T-helper 17 cell (primary cell): Measurements from ENCODE around the gene CYFIP1. TPM values are rescaled to one million over a fixed set of nuclear protein-coding genes. Genes with fewer than 3 reads are reported as not detected.

Experiments
- ATAC-seq: fragments of 150-1000 bp; cut with Tn5 transposase; 2 replicates; pipeline ENCODE4 v1.10.0; 2021; ENCODE audit warnings: mild to moderate bottlenecking, moderate library complexity
- DNase-seq, 3 donors: peaks; one replicate each; pipeline versions ENCODE4 v3.0.0 to v3.0.0-alpha.2; 2020 to 2021
- H3K9me3 ChIP-seq: one replicate; pipeline ENCODE4 v1.7.0; 2013; ENCODE audit warnings: low read length, mild to moderate bottlenecking; ENCODE audit not compliant: control insufficient read depth, poor library complexity, severe bottlenecking
- H3K27ac Mint-ChIP-seq: one replicate; pipeline ENCODE4 v1.8.0; 2022; ENCODE audit warnings: mild to moderate bottlenecking, moderate library complexity, mixed read lengths
- H3K27me3 Mint-ChIP-seq: one replicate; pipeline ENCODE4 v1.8.0; 2022; ENCODE audit warnings: mixed read lengths
- H3K36me3 Mint-ChIP-seq: one replicate; pipeline ENCODE4 v1.8.0; 2022; ENCODE audit warnings: low read depth, mixed read lengths
- H3K4me1 Mint-ChIP-seq: one replicate; pipeline ENCODE4 v1.8.0; 2022; ENCODE audit warnings: mild to moderate bottlenecking, mixed read lengths
- H3K4me3 Mint-ChIP-seq: one replicate; pipeline ENCODE4 v1.8.0; 2022; ENCODE audit warnings: mild to moderate bottlenecking, moderate library complexity, mixed read lengths
- total RNA-seq, 4 donors: library from RNA in 2 of 4; stranded (reverse) in 2 of 4; gene quantifications; one replicate each; pipeline ENCODE4 v1.2.3 and lab custom pipeline; 2022 to 2026

The CYFIP1 gene
- total RNA-seq, 2 donors from 2014 or later, result 14.8 to 17.7 TPM

DNA sequence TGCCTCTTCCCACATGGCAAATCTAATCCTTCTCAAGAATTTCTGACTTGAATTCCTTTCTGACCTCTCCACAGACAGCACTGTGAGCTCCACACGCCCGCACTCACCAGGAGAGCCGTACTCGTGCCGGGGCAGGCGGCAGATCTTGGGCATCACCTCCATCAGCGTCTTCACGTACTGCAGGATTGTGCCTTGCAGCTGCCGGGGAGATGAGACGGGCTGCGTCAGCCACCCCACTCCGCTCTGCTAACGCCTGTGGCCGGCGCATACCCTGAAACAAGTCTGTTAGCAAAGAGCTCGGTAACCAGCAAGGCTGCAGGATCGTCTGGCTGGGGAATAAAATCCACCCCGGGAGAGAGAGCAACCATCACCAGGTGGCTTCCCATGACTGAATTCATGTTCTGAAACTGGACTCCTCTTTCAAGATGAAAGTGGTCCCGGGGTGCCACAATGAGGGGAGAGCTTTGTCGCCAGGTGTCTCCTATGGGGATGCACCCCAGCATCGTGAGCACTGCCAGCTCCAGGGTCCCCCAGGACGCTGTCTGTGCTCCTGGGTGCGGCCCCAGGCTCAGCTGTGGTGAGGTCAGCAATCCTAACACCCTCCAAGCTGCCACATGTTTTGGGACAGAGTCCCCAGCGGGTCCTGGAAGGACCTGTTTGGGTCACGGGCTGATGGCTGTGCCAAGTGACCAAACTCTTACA, 98.3 kb downstream of the CYFIP1 start:
- no peak overlapping the region for H3K4me3 Mint-ChIP-seq
- H3K9me3 ChIP-seq, result no peaks in the 10 kb centered on the region
- peaks cover 2% of the 10 kb centered on the region for H3K36me3 Mint-ChIP-seq
- DNase-seq (no peak), ATAC-seq (no peak)
- no peaks in the 10 kb centered on the region for H3K27me3 Mint-ChIP-seq
- H3K27ac Mint-ChIP-seq, result no peak overlapping the region
- peaks cover 5% of the 10 kb centered on the region for H3K4me1 Mint-ChIP-seq

DNA sequence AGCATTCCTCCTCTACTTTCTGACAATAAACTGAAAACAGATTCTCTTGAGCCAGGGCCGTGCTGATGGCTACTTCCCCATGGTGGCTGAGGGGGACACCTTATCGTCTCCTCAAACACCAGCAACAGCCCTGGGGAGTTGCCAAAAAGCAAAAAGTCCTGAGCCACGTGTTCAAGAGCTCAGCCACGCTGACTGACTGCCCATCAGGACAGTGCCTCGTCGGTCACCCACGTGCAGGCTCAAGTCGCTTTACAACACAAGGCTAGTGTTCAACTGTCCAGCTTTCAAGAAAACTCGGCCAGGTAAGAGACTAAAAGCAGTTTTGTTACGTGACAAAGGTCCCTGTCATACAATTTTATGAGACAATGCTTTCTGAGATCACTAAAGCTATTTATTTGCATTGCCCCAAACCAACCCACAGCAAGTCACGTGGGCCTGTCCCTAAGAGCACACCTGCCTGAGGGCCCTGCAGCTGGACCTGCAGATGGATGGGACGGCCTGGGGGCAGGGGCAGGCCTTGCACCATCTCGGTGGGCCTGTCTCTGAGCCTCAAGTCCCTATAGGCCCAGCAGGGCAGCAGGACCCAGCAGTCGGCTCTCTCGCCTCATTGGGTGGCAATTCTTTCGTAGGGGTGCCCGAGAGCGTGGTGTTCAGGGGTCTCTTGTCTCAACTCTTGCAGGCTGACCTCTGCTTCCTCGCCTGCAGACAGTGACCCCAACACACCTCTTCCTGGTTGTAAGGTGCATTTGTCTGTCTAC, 99.0 kb downstream of the CYFIP1 start:
- Mint-ChIP-seq H3K36me3 (peaks cover 2% of the 10 kb centered on the region), H3K4me1 (peaks cover 5% of the 10 kb centered on the region), H3K27me3 (no peaks in the 10 kb centered on the region), H3K27ac (no peak overlapping the region), H3K4me3 (no peak overlapping the region)
- ATAC-seq (no peak), DNase-seq (no peak)
- no peaks in the 10 kb centered on the region for H3K9me3 ChIP-seq

DNA sequence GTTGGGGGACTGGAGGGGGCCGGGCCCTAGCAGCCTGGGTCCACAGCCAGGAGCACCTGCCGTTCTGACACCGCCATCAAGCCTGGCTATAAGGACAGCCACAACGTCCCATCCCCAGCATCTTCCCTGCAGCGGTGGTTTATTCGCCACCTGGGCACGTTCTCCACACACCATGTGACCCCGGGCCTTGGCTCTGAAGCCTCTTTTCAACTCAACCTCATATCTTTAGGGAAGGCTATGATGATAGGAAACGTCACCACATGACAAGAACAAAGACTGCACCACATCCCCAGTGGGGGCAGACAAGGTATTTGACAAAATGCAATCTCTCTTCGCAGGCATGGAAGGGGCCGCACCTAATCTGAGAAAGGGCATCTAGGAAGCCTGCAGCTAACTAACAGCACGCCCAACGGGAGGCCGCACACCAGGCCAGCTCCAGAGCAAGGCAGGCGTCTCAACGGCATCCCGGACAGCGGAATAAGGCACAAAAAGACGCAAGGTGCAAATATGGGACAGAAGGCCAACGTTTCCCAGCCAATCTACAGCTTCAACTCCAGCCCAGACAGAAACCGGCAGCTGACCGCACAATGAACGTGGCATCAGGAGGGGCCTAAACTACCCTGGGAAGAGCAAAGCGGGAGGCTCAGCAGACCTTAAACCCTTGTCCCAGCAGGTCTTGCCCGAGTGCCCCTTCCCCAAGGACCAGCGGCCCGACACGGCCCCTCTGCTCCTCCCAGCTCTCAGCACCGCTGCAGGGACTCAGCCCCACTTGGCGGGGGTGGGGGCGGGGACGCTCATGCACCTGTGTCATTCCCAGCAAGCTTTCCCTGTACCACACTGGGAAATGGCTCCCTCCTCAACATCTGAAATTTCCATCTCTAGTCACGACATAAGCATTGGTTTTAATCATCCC, 99.8 kb downstream of the CYFIP1 start:
- DNase-seq, result no peak
- Mint-ChIP-seq H3K27me3 (no peaks in the 10 kb centered on the region), H3K4me1 (peaks cover 2% of the 10 kb centered on the region), H3K4me3 (no peak overlapping the region), H3K36me3 (peaks cover 2% of the 10 kb centered on the region), H3K27ac (no peak overlapping the region)
- no peaks in the 10 kb centered on the region for H3K9me3 ChIP-seq
- no peak for ATAC-seq

DNA sequence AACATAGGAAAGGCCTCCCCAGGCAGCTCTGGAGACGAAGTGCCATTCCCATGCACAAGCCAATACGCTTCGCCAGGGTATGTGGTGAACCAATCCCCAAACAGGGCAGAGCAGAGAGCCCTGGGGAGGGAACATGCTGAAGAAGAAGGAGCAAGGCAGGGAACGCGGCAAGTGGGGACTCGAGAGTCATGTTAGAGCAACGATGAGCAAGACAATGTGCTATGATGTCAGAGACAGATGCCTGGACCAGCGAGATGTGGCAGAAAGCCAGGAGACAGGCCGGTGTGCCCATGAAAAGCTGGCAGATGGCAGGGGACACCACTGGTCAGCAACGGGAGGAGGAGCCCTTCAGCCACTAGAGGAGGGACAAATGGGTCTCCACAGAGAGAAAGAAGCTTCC, 102.1 kb downstream of the CYFIP1 start:
- Mint-ChIP-seq H3K27ac (no peak overlapping the region), H3K4me1 (peaks cover 3% of the 10 kb centered on the region)
- ATAC-seq, result no peak

DNA sequence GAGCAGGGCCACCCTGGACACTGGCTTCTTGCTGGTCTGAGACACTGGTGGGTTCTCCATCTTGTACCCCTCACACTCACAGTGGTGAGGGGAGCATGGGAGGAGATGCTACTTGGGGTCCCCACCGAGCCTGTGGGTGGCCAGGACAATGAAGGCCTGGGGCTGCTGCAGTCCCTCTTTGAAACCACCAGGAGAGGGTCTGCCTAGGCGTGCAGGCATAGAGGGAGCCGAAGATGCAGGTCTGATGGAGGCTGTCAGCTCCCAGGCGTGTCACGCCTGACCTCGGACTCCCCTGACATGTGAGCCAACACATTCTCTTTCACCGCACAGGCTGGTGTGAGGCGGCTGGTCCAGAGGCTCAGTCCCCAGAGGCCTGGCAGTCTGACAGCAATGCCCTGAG, 102.6 kb downstream of the CYFIP1 start:
- Mint-ChIP-seq H3K4me3 (no peak overlapping the region), H3K4me1 (peaks cover 3% of the 10 kb centered on the region), H3K27me3 (no peaks in the 10 kb centered on the region), H3K27ac (no peak overlapping the region), H3K36me3 (peaks cover 9% of the 10 kb centered on the region)
- no peak for DNase-seq
- H3K9me3 ChIP-seq, result no peaks in the 10 kb centered on the region
- no peak for ATAC-seq

More for the DNA sequence above, 102.1 kb downstream of the CYFIP1 start:
- H3K27me3 Mint-ChIP-seq, result no peaks in the 10 kb centered on the region
- H3K4me3 Mint-ChIP-seq, result no peak overlapping the region
- H3K36me3 Mint-ChIP-seq, result peaks cover 9% of the 10 kb centered on the region
- no peaks in the 10 kb centered on the region for H3K9me3 ChIP-seq
- no peak for DNase-seq

DNA sequence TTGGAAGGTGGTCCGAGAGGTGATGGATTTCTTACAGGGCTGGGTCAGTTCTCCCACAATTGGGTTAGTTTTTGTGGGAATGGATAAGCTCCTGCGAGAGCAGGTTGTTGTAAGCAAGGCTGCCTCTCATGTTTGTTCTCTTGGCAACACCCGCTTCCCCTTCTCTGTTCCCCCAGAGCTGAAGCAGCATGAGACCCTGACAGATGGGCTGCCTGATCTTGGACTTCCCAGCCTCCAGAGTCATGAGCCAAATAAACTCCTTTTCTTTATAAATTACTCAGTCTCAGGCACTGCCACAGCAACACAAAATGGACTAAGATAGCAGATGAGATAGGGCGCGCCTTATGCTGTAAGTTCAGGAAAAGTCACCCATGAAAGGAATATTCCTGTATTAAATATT, 103.1 kb downstream of the CYFIP1 start:
- H3K36me3 Mint-ChIP-seq, result peaks cover 9% of the 10 kb centered on the region
- no peaks in the 10 kb centered on the region for H3K27me3 Mint-ChIP-seq
- DNase-seq, result no peak
- no peak overlapping the region for H3K27ac Mint-ChIP-seq
- ATAC-seq, result no peak
- H3K9me3 ChIP-seq, result no peaks in the 10 kb centered on the region
- H3K4me1 Mint-ChIP-seq, result peaks cover 3% of the 10 kb centered on the region
- H3K4me3 Mint-ChIP-seq, result no peak overlapping the region

DNA sequence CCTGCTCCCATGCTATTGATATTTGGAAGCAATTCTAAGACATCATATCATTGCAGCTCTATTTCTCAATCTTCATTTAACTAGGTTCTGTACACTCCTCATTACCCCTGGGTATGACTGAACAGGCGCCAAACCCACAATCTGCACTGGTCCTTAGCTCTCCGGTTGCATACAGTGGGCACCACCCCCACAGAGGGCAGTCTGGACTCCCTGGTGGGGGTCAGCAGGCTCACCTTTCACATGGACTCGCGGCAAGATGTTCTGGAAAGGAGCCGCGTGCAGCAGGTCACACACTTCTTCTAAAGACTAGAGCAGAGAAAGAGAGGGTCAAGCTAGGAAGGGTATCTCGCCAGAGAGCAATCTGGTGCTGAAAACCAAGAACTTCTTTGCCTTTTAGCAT, 105.2 kb downstream of the CYFIP1 start:
- Mint-ChIP-seq H3K27ac (peak overlapping the region; percentile 32), H3K4me3 (no peak overlapping the region), H3K4me1 (peaks cover 3% of the 10 kb centered on the region), H3K36me3 (peaks cover 17% of the 10 kb centered on the region), H3K27me3 (no peaks in the 10 kb centered on the region)
- DNase-seq, result no peak
- no peak for ATAC-seq
- no peaks in the 10 kb centered on the region for H3K9me3 ChIP-seq

DNA sequence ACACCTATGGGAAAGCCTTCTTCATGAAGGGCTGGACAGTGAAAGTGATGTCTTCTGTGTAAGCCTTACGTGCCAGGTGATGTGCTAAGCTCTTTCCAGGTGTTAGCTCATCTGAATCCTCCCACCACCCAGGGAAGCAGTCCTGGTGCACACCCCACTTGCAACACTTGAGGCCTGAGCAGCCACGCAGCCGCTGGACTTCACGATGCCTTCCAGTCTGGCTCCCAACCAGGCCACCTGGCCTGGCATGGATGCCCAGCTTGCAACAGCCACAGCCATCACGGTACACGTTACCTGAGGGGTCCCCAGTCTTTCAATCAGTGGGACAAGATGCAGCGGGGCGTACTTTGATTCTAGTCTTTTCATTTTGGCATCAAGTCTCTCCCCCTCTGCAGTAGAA, 105.9 kb downstream of the CYFIP1 start:
- H3K27me3 Mint-ChIP-seq, result no peaks in the 10 kb centered on the region
- H3K9me3 ChIP-seq, result no peaks in the 10 kb centered on the region
- H3K4me1 Mint-ChIP-seq, result peaks cover 3% of the 10 kb centered on the region
- ATAC-seq (no peak), DNase-seq (no peak)
- H3K36me3 Mint-ChIP-seq, result peaks cover 17% of the 10 kb centered on the region
- no peak overlapping the region for H3K4me3 Mint-ChIP-seq
- no peak overlapping the region for H3K27ac Mint-ChIP-seq

DNA sequence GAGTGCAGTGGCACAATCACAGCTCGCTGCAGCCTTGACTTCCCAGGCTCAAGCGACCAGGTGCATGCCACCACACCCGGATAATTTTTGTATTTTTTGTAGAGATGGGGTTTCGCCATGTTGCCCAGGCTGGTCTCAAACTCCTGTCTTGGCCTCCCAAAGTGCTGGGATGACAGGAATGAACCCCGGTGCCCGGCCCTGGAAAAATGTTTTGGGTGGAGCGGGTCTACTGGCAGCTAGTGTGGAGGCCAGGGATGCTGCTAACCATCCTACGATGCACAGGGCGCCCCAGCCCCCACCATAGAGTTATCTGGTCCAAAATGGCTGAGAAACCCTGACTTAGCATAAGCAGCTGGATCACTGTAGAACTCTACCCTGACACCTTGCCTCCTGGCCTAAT, 106.3 kb downstream of the CYFIP1 start:
- ATAC-seq (no peak), DNase-seq (no peak)
- H3K36me3 Mint-ChIP-seq, result peaks cover 17% of the 10 kb centered on the region
- no peaks in the 10 kb centered on the region for H3K9me3 ChIP-seq
- no peak overlapping the region for H3K27ac Mint-ChIP-seq
- H3K4me1 Mint-ChIP-seq, result peaks cover 3% of the 10 kb centered on the region
- H3K27me3 Mint-ChIP-seq, result no peaks in the 10 kb centered on the region
- H3K4me3 Mint-ChIP-seq, result no peak overlapping the region

DNA sequence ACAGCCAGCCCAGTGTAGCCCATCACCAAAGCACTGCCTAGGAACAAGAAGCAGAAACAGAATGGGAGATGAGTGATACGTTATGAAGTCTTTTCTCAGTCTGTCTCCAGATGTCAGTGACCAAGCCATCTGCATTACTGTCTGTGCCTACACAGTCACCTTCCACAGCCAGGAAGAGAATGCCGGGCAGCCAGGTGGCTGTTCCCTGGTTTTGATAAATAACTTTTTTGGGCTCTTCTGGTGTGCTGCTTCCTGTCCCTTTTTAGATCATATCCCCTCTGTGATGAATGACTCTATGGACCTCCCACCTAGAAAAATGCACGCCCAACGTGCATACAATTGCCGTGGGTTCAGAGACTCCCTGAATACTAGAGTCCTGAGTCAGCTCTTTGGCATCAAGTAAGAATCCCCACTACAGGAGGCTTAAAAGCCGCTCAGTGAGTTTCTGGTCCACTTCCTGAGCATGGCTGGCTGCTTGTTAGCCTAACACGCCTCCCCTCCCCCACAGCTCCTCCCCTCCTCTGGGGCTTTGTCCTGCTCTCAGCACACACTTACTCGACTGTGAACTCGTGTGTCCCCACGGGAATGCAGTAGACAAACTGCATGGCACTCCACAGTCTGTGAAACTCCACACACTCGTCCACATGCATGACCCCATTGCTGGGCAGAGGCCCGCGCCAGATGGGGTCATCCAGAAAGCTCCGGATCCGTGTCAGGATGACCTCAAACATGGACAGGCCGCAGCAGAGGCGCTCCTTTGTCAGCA, 107.0 kb downstream of the CYFIP1 start:
- ATAC-seq (no peak), DNase-seq (no peak)
- H3K36me3 Mint-ChIP-seq, result peaks cover 15% of the 10 kb centered on the region
- no peak overlapping the region for H3K27ac Mint-ChIP-seq
- no peak overlapping the region for H3K4me3 Mint-ChIP-seq
- H3K4me1 Mint-ChIP-seq, result peaks cover 3% of the 10 kb centered on the region
- no peaks in the 10 kb centered on the region for H3K9me3 ChIP-seq
- no peaks in the 10 kb centered on the region for H3K27me3 Mint-ChIP-seq

DNA sequence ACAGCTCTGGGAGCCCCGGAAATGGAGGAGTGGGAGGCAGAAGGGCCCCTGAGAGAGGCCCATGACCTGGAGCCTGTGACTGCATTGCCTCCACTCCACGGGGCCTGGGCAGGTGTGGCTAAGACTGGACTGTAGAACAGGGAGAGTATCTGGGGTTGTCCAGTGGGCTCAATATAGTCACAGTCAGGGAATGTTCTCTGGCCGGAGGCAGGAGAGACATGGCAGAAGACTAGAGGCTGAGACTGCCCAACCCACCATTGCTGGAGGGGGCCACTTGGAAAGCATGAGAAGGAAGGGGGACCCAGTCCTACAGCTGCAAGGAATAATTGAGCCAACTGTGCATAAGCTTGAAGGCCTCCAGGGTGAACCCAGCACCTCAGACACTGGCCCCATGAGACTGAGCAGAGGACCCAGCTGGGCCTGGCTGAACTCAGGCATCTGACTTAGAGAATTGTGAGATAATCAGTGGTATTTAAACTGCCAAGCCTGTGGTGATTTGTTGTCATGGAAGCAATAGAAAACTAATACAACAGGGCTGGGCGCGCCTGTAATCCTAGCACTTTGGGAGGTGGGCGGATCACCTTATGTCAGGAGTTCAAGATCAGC, 108.6 kb downstream of the CYFIP1 start:
- no peaks in the 10 kb centered on the region for H3K27me3 Mint-ChIP-seq
- no peak overlapping the region for H3K4me3 Mint-ChIP-seq
- DNase-seq, result no peak
- ATAC-seq, result no peak
- H3K4me1 Mint-ChIP-seq, result peaks cover 3% of the 10 kb centered on the region
- no peaks in the 10 kb centered on the region for H3K9me3 ChIP-seq
- peaks cover 15% of the 10 kb centered on the region for H3K36me3 Mint-ChIP-seq
- no peak overlapping the region for H3K27ac Mint-ChIP-seq

DNA sequence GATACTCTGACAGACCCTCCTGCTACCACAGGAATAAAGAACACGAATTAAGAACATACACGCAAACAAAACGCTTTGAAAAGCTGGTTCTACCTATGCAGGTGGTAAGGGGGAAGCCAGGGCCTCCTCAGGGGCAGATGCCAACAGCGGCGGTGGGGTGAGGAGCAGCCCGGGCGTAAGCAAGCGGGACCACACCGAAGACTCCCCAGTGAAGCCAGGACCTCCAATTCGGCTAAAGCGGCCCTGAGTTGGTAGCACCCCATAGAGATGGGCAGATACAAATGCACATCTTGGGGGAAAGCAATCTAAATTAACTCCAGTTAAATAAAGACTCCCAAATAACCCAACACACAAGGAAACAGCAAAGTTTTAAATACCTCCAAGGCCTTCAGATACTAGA, 109.3 kb downstream of the CYFIP1 start:
- Mint-ChIP-seq H3K4me3 (no peak overlapping the region), H3K36me3 (peaks cover 18% of the 10 kb centered on the region), H3K27ac (no peak overlapping the region), H3K4me1 (peaks cover 3% of the 10 kb centered on the region), H3K27me3 (no peaks in the 10 kb centered on the region)
- DNase-seq (no peak), ATAC-seq (no peak)
- no peaks in the 10 kb centered on the region for H3K9me3 ChIP-seq
